ENCODE data around the gene CHCHD3. TPM values are rescaled to one million over a fixed set of nuclear protein-coding genes. Genes with fewer than 3 reads are reported as not detected.

The CHCHD3 gene
- total and polyA plus RNA-seq, 7 donors = 61.7 to 93.4 (median 63.7) TPM

- DNase-seq = no peak
- TF ChIP-seq EP300 (IDR thresholded peaks at IDR 0.05) (no peak), CTCF (IDR thresholded peaks at IDR 0.05) (no peak), POLR2AphosphoS5 (IDR thresholded peaks at IDR 0.05) (no peak), POLR2A (IDR thresholded peaks at IDR 0.05) (no peak)
- intact Hi-C loops (cut with DNase I) = no loop called here
- H3K27ac ChIP-seq = no peak overlapping the region
- H3K36me3 ChIP-seq = no peaks in the 10 kb centered on the region
- no peaks in the 10 kb centered on the region for H3K9me3 ChIP-seq
- peaks cover 0 to 26% (median 15%) of the 10 kb centered on the region in 4 donors for H3K4me1 ChIP-seq
- no peaks in the 10 kb centered on the region for H3K27me3 ChIP-seq
- H3K4me3 ChIP-seq = no peak overlapping the region
These were observed 266.8 kb downstream of the CHCHD3 start for GRCh38 chr7:132815130-132815529.

DNA sequence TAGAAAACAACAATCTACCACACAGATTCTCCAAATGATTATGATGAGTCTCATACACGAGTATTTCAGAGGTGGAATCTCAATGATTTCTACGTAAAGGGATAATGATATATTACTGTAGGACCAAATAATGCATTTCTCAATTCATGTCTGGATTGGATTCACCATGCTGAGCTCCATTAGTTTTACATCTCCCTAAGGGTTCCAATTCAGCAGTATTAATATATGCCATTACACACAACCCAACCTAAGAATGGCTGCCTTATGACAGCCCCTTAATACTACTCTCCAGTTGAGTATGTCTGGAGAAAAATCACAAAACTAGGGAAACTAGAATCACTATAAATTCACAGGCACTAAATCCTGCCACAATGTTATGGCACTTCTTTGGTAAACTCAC is 271.3 kb downstream of the CHCHD3 start:
- no peak overlapping the region for H3K27ac ChIP-seq
- TF ChIP-seq CTCF (IDR thresholded peaks at IDR 0.05) (no peak), POLR2A (IDR thresholded peaks at IDR 0.05) (no peak), EP300 (IDR thresholded peaks at IDR 0.05) (no peak), POLR2AphosphoS5 (IDR thresholded peaks at IDR 0.05) (no peak)
- intact Hi-C loops (cut with DNase I) = no loop called here

DNA sequence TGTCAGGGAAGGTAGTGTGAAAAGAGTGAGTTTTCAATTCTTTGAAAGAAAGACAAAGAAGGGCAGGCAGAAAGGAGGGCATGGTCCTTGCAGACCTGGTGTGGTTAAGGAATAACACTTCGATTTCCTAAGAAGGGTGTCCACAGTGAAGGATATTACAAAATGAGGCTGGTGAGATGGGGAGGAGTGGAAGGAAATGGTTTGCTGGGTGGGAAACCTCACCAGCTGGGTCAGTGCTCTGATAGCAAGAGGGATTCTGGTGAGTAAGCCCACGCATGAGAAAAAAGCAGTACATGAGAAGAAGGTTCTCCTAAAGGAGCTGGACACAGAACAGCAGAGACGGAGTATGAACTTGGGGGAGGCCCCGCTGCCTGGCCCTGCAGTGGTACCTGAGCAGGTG is 275.1 kb downstream of the CHCHD3 start:
- no peaks in the 10 kb centered on the region for H3K9me3 ChIP-seq
- no peaks in the 10 kb centered on the region for H3K27me3 ChIP-seq
- no peak for DNase-seq
- intact Hi-C loops (cut with DNase I) = no loop called here
- H3K4me1 ChIP-seq = no peaks in the 10 kb centered on the region
- 95% methylated on average over 4 of the region's 4 CpGs for WGBS, 2 donors
- H3K27ac ChIP-seq = no peak overlapping the region
- TF ChIP-seq EP300 (IDR thresholded peaks at IDR 0.05) (no peak), CTCF (IDR thresholded peaks at IDR 0.05) (no peak), POLR2A (IDR thresholded peaks at IDR 0.05) (no peak), POLR2AphosphoS5 (IDR thresholded peaks at IDR 0.05) (no peak)
- H3K36me3 ChIP-seq = no peaks in the 10 kb centered on the region
- H3K4me3 ChIP-seq = no peak overlapping the region

More for the DNA sequence above, 271.3 kb downstream of the CHCHD3 start:
- Histone ChIP-seq H3K27me3 (no peaks in the 10 kb centered on the region), H3K9me3 (no peaks in the 10 kb centered on the region), H3K4me3 (no peak overlapping the region), H3K4me1 (peaks cover 0 to 7% (median 3%) of the 10 kb centered on the region in 4 donors), H3K36me3 (no peaks in the 10 kb centered on the region)
- no peak for DNase-seq
- 99% methylated on average over 2 of the region's 2 CpGs for WGBS, 2 donors

DNA sequence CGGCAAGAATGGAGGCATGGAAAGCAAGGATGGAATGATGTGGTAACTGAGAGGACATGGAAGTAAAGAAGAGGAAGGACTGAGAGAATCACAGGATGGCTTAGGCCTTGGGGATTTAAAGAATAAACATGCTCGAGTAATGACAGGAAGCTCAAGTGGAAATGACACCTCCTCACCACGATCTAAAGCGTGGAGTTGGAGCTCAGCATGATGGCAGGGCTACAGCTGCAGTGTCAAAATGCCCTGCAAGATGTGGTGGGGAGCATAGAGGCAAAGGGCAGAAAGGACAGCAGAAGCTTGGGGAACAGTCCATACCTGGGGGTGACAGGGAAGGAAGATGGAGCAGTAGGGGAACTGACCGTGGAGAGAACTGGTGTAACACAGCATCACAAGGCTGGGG is 276.1 kb downstream of the CHCHD3 start:
- intact Hi-C loops (cut with DNase I) = no loop called here
- DNase-seq = no peak
- Histone ChIP-seq H3K27me3 (no peaks in the 10 kb centered on the region), H3K4me3 (no peak overlapping the region), H3K36me3 (no peaks in the 10 kb centered on the region), H3K9me3 (no peaks in the 10 kb centered on the region), H3K27ac (no peak overlapping the region), H3K4me1 (no peaks in the 10 kb centered on the region)
- 71 to 93% methylated on average over 5 of the region's 5 CpGs for WGBS, 2 donors
- TF ChIP-seq CTCF (IDR thresholded peaks at IDR 0.05) (no peak), EP300 (IDR thresholded peaks at IDR 0.05) (no peak), POLR2AphosphoS5 (IDR thresholded peaks at IDR 0.05) (no peak), POLR2A (IDR thresholded peaks at IDR 0.05) (no peak)

DNA sequence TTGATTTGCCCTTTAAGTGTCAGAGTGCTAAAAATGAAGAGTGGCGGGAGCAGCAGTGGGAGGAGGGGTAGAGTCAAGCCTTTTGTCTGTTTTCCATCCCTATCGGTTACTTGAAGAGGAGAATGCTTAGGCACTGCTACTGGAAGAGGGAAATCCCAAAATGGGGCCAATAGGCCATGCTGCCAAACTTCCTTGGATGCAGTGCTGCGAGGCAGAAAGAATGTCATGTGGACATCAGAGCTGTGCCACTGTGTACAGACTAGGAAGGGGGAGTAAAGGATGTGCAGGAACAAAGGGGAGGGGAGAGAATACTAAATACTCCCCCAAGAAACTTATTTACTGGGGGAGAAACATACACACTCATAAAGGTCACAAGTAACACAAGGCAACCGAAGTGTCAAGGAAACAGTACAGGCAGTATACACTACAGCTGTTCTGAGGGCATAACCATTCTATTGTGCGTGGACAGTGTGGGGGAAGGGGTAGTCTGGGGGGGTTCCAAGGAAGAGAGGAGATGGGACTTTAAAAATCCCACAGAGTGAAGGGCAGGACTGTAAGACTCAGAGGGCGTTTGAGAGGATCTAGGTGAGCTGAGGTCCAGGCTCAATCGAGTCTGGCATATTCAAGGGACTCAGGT is 276.9 kb downstream of the CHCHD3 start:
- H3K27me3 ChIP-seq = no peaks in the 10 kb centered on the region
- H3K9me3 ChIP-seq = no peaks in the 10 kb centered on the region
- 94 to 95% methylated on average over 7 of the region's 7 CpGs for WGBS, 2 donors
- TF ChIP-seq POLR2AphosphoS5 (IDR thresholded peaks at IDR 0.05) (no peak), EP300 (IDR thresholded peaks at IDR 0.05) (no peak), CTCF (IDR thresholded peaks at IDR 0.05) (no peak), POLR2A (IDR thresholded peaks at IDR 0.05) (no peak)
- H3K4me1 ChIP-seq = no peaks in the 10 kb centered on the region
- H3K27ac ChIP-seq = no peak overlapping the region
- no peak overlapping the region for H3K4me3 ChIP-seq
- intact Hi-C loops (cut with DNase I) = no loop called here
- no peak for DNase-seq
- H3K36me3 ChIP-seq = no peaks in the 10 kb centered on the region
